Measurements from ENCODE around the gene CMTM6. TPM values are rescaled to one million over a fixed set of nuclear protein-coding genes. Genes with fewer than 3 reads are reported as not detected.

Gene CMTM6
- total RNA-seq, 1 donor from 2014 or later, result 83.7 TPM

DNA sequence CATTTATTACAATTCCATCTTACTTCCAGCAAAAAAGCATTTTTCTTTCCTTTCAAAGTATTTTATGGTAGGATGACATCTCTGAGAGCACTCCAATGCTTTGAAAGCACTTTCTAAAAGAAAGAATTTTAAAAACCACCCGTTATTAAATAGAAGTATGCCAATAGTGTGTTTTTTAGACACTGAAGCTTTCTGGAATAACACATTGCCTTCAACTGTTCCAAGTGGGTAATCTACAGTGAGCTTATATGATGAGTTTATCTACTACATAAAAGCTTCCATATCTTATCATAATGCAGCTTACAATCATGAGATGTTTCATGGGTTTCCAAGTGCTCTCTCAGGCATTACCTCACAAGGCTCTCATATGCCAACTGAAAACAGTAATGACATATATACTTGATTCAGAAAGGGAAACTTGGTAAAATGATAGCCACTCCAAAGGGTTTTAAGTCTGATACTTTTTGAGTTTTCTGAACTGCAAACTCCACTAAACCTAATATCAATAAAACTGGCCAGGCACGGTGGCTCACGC is 14.1 kb downstream of the CMTM6 start:
- H3K36me3 ChIP-seq (ENCODE audit: control insufficient read depth, insufficient read depth, low read length), result no peaks in the 10 kb centered on the region
- DNase-seq (ENCODE audit: low read depth), result no peak
- H3K4me3 ChIP-seq (ENCODE audit: low read depth, low read length), result no peak overlapping the region
- H3K27me3 ChIP-seq (ENCODE audit: control insufficient read depth, insufficient read depth, low read length), result no peaks in the 10 kb centered on the region
- TF ChIP-seq, protein P1, sequence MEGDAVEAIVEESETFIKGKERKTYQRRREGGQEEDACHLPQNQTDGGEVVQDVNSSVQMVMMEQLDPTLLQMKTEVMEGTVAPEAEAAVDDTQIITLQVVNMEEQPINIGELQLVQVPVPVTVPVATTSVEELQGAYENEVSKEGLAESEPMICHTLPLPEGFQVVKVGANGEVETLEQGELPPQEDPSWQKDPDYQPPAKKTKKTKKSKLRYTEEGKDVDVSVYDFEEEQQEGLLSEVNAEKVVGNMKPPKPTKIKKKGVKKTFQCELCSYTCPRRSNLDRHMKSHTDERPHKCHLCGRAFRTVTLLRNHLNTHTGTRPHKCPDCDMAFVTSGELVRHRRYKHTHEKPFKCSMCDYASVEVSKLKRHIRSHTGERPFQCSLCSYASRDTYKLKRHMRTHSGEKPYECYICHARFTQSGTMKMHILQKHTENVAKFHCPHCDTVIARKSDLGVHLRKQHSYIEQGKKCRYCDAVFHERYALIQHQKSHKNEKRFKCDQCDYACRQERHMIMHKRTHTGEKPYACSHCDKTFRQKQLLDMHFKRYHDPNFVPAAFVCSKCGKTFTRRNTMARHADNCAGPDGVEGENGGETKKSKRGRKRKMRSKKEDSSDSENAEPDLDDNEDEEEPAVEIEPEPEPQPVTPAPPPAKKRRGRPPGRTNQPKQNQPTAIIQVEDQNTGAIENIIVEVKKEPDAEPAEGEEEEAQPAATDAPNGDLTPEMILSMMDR (IDR thresholded peaks at IDR 0.05; ENCODE audit: insufficient read depth, low read length, poor library complexity, severe bottlenecking), result no peak

DNA sequence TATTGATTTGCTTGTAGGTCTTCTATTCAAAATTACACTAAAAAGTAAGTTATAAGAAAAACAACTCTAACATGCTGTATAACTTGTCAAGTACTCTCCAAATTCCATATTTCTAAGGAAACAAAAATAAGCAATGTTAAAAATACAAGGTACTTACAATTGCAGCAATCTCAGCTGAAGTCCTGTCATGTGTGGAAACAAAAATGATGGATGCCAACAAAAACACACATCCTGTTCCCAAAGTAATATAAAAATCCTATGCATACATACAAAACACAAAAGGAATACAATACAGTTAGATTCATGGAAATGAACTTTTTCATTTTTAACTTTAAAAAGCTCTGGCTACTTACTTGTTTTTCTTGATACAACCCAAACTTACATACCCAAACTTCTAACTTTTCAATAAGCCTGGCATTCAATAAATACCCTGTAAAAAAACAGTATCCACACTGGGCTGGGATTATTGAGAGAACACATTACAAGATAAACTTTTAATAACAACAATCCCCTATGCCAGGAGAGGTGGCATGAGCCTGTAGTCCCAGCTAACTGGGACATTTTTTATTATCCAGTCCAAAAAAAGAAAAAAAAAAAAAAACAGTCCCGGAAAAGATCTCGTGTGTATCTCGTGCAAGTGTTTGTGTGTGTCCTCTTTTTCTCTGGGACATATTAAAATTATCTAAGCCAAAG is 14.7 kb downstream of the CMTM6 start:
- no peaks in the 10 kb centered on the region for H3K36me3 ChIP-seq (ENCODE audit: control insufficient read depth, insufficient read depth, low read length)
- TF ChIP-seq, protein P1 (IDR thresholded peaks at IDR 0.05; ENCODE audit: insufficient read depth, low read length, poor library complexity, severe bottlenecking), result no peak
- no peak for DNase-seq (ENCODE audit: low read depth)
- no peaks in the 10 kb centered on the region for H3K27me3 ChIP-seq (ENCODE audit: control insufficient read depth, insufficient read depth, low read length)
- H3K4me3 ChIP-seq (ENCODE audit: low read depth, low read length), result no peak overlapping the region

DNA sequence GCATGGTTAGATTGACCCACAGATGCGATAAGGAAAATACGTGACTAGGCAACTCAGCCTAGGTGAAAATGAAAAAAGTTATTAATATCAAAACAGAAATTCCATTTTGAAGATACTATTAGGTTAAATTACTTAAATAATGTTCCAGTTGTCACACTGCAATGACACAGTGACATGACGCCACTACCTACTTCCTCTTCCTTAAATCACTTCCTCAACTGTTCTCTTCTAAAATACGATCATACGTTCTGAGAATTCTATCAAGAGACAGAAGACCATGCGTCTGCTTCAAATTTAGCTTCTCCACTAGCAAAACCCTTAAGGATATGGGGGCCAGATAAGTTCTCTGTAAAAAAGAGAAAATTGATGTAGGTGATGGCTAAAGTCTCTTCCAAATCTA is 18.2 kb downstream of the CMTM6 start:
- Histone ChIP-seq H3K27me3 (ENCODE audit: control insufficient read depth, insufficient read depth, low read length) (no peaks in the 10 kb centered on the region), H3K36me3 (ENCODE audit: control insufficient read depth, insufficient read depth, low read length) (no peaks in the 10 kb centered on the region), H3K4me3 (ENCODE audit: low read depth, low read length) (no peak overlapping the region)
- no peak for DNase-seq (ENCODE audit: low read depth)
- TF ChIP-seq, protein P1 (IDR thresholded peaks at IDR 0.05; ENCODE audit: insufficient read depth, low read length, poor library complexity, severe bottlenecking), result no peak

DNA sequence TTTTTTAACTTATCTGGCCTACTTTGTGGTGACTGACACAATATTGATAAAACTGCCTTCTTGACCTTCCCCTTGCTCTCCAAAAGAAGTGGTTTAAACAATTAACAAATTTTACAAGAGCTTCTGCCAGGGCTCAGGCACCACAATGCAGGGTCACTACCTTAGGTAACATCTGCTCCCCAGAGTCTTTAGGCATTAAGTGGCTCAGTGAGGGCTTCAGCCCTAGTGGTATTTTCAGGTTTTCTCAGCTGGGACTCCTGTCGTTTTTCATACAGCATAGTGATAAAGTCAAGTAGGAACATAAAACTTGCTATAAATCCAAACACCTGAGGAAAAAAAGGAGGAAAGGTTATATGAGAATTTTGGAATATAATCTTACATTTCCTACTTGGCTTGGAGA is 18.9 kb downstream of the CMTM6 start:
- Histone ChIP-seq H3K36me3 (ENCODE audit: control insufficient read depth, insufficient read depth, low read length) (no peaks in the 10 kb centered on the region), H3K4me3 (ENCODE audit: low read depth, low read length) (no peak overlapping the region), H3K27me3 (ENCODE audit: control insufficient read depth, insufficient read depth, low read length) (no peaks in the 10 kb centered on the region)
- DNase-seq (ENCODE audit: low read depth), result no peak
- TF ChIP-seq, protein P1 (IDR thresholded peaks at IDR 0.05; ENCODE audit: insufficient read depth, low read length, poor library complexity, severe bottlenecking), result no peak

DNA sequence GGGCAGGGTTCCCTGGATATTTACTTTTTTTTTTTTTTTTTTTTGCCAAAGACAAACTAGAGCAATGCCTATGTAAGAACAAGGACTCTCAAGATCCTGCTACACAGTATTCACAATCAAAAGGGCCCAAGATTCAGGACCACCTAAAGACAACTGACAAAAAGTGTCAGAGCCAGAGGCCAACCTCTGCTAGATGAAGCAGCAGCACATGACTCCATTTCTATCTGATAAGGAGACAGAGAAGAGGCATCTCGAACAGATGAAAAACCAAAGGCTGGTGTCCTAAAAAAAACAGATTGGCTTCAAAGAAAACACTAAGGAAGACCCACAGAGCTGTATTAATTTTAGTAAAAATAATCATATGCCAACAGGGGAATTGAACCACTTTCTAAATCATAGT is 20.0 kb downstream of the CMTM6 start:
- no peak overlapping the region for H3K4me3 ChIP-seq (ENCODE audit: low read depth, low read length)
- no peaks in the 10 kb centered on the region for H3K27me3 ChIP-seq (ENCODE audit: control insufficient read depth, insufficient read depth, low read length)
- TF ChIP-seq, protein P1 (IDR thresholded peaks at IDR 0.05; ENCODE audit: insufficient read depth, low read length, poor library complexity, severe bottlenecking), result no peak
- no peaks in the 10 kb centered on the region for H3K36me3 ChIP-seq (ENCODE audit: control insufficient read depth, insufficient read depth, low read length)
- DNase-seq (ENCODE audit: low read depth), result no peak
